HEK293 (cell line): ENCODE results near the gene RALGAPA1.

Source experiments
- CTCF ChIA-PET: fragments of 350-600 bp; formaldehyde crosslinking; extraction: SDS; loops from one replicate; lab custom pipeline; 2021; ENCODE audit warnings: antibody characterized with exemption; lab: Yijun Ruan, JAX
- POLR2A ChIA-PET: fragments of 300-600 bp; formaldehyde crosslinking; extraction: SDS; loops from one replicate; lab custom pipeline; 2020; ENCODE audit warnings: antibody characterized with exemption, inconsistent platforms; lab: Yijun Ruan, JAX
- H3K27ac ChIP-seq: fragments of 200-500 bp; sonication (Bioruptor generic); 2 replicates; pipeline ENCODE4 v1.5.1; 2014; ENCODE audit warnings: low read depth, low read length, control low read depth, inconsistent platforms; ENCODE audit errors: extremely low read depth
- H3K36me3 ChIP-seq, 2 experiments: fragments of 200-500 bp in 1 of 2; sonication (Bioruptor generic) in 1 of 2; 1 replicate in 1 of 2; 2 replicates in 1 of 2; pipeline ENCODE4 v1.5.1; 2014 to 2017; ENCODE audit warnings: inconsistent platforms in 2 of 2, low read length in 2 of 2; ENCODE audit not compliant: control insufficient read depth in 2 of 2, insufficient read depth in 1 of 2
- H3K4me1 ChIP-seq: fragments of 200-500 bp; sonication (Bioruptor generic); 2 replicates; pipeline ENCODE4 v1.5.1; 2014; ENCODE audit warnings: mild to moderate bottlenecking, low read length, inconsistent platforms; ENCODE audit not compliant: control insufficient read depth, insufficient read depth
- H3K4me3 ChIP-seq: 2 replicates; pipeline ENCODE4 v1.5.1; 2011; ENCODE audit warnings: low read depth, mild to moderate bottlenecking, control low read depth, low read length, moderate library complexity
- H3K9me3 ChIP-seq: fragments of 200-500 bp; sonication (Bioruptor generic); 2 replicates; pipeline ENCODE4 v1.5.1; 2014; ENCODE audit warnings: low read depth, low read length, inconsistent platforms; ENCODE audit not compliant: control insufficient read depth, insufficient read depth
- EGR2 ChIP-seq: fragments of 450-650 bp; formaldehyde crosslinking; IDR thresholded peaks from 2 replicates; pipeline ENCODE4 v1.5.1; 2016; ENCODE audit warnings: low read depth, missing biosample characterization, missing genetic modification characterization
- GFI1B ChIP-seq: fragments of 450-650 bp; formaldehyde crosslinking; IDR thresholded peaks from 2 replicates; pipeline ENCODE4 v1.5.1; 2016; ENCODE audit warnings: missing biosample characterization, missing genetic modification characterization
- GLI2 ChIP-seq: fragments of 450-650 bp; formaldehyde crosslinking; IDR thresholded peaks from 2 replicates; pipeline ENCODE4; 2017; ENCODE audit warnings: missing biosample characterization, missing genetic modification characterization, low read depth, borderline replicate concordance
- GLI4 ChIP-seq: fragments of 450-650 bp; formaldehyde crosslinking; IDR thresholded peaks from 2 replicates; pipeline ENCODE4 v1.5.1; 2016; ENCODE audit warnings: missing biosample characterization, missing genetic modification characterization
- HOXD13 ChIP-seq: sonication (generic); formaldehyde crosslinking; IDR thresholded peaks from 2 replicates; pipeline ENCODE4 v1.8.0; 2022; ENCODE audit warnings: missing genetic modification reagents, borderline replicate concordance
- KLF1 ChIP-seq: fragments of 450-650 bp; formaldehyde crosslinking; IDR thresholded peaks from 2 replicates; pipeline ENCODE4 v1.5.1; 2016; ENCODE audit warnings: missing biosample characterization, missing genetic modification characterization
- KLF10 ChIP-seq: fragments of 450-650 bp; IDR thresholded peaks from 2 replicates; pipeline ENCODE4 v1.5.1; 2018; ENCODE audit warnings: missing biosample characterization, mild to moderate bottlenecking, missing genetic modification characterization
- YY1 ChIP-seq: fragments of 450-650 bp; formaldehyde crosslinking; IDR thresholded peaks from 2 replicates; pipeline ENCODE4 v1.5.1; 2018; ENCODE audit warnings: missing biosample characterization, missing genetic modification characterization
- ZBTB48 ChIP-seq: fragments of 450-650 bp; formaldehyde crosslinking; IDR thresholded peaks from 2 replicates; pipeline ENCODE4 v1.5.1; 2016; ENCODE audit warnings: missing biosample characterization, missing genetic modification characterization
- ZEB2 ChIP-seq: fragments of 450-650 bp; formaldehyde crosslinking; IDR thresholded peaks from 2 replicates; pipeline ENCODE4 v1.5.1; 2016; ENCODE audit warnings: missing biosample characterization, missing genetic modification characterization
- ZFP3 ChIP-seq: fragments of 450-650 bp; formaldehyde crosslinking; IDR thresholded peaks from 2 replicates; pipeline ENCODE4 v1.5.1; 2016; ENCODE audit warnings: low read depth, missing biosample characterization, missing genetic modification characterization
- ZNF221 ChIP-seq: fragments of 450-650 bp; formaldehyde crosslinking; IDR thresholded peaks from 2 replicates; pipeline ENCODE4 v1.5.1; 2017; ENCODE audit warnings: missing biosample characterization, missing genetic modification characterization, borderline replicate concordance
- ZNF311 ChIP-seq: fragments of 450-650 bp; formaldehyde crosslinking; IDR thresholded peaks from 2 replicates; pipeline ENCODE4 v1.5.1; 2017; ENCODE audit warnings: missing biosample characterization, missing genetic modification characterization, borderline replicate concordance
- ZNF37A ChIP-seq: fragments of 450-650 bp; IDR thresholded peaks from 2 replicates; pipeline ENCODE4 v1.5.1; 2018; ENCODE audit warnings: missing biosample characterization, missing genetic modification characterization
- ZNF423 ChIP-seq: fragments of 450-650 bp; formaldehyde crosslinking; IDR thresholded peaks from 2 replicates; pipeline ENCODE4 v1.5.1; 2016; ENCODE audit warnings: missing biosample characterization, missing genetic modification characterization
- ZNF433 ChIP-seq: fragments of 450-650 bp; formaldehyde crosslinking; IDR thresholded peaks from 2 replicates; pipeline ENCODE4 v1.5.1; 2016; ENCODE audit warnings: missing biosample characterization, missing genetic modification characterization, low read depth
- ZNF610 ChIP-seq: fragments of 450-650 bp; formaldehyde crosslinking; IDR thresholded peaks from 2 replicates; pipeline ENCODE4 v1.5.1; 2016; ENCODE audit warnings: missing biosample characterization, missing genetic modification characterization, borderline replicate concordance
- ZNF623 ChIP-seq: fragments of 450-650 bp; formaldehyde crosslinking; IDR thresholded peaks from 2 replicates; pipeline ENCODE4 v1.5.1; 2016; ENCODE audit warnings: missing biosample characterization, missing genetic modification characterization
- ZNF629 ChIP-seq: fragments of 450-650 bp; formaldehyde crosslinking; IDR thresholded peaks from 2 replicates; pipeline ENCODE4 v1.5.1; 2017; ENCODE audit warnings: missing biosample characterization, missing genetic modification characterization
- ZNF654 ChIP-seq: fragments of 450-650 bp; formaldehyde crosslinking; IDR thresholded peaks from 2 replicates; pipeline ENCODE4 v1.5.1; 2016; ENCODE audit warnings: low read depth, missing biosample characterization, missing genetic modification characterization
- ZNF707 ChIP-seq: fragments of 450-650 bp; formaldehyde crosslinking; IDR thresholded peaks from 2 replicates; pipeline ENCODE4 v1.5.1; 2016; ENCODE audit warnings: missing biosample characterization, missing genetic modification characterization
- ZNF837 ChIP-seq: fragments of 450-650 bp; formaldehyde crosslinking; IDR thresholded peaks from 2 replicates; pipeline ENCODE4 v1.5.1; 2016; ENCODE audit warnings: missing biosample characterization, missing genetic modification characterization
- ZNF843 ChIP-seq: fragments of 450-650 bp; formaldehyde crosslinking; IDR thresholded peaks from 2 replicates; pipeline ENCODE4 v1.5.1; 2016; ENCODE audit warnings: missing biosample characterization, missing genetic modification characterization
- TF ChIP-seq, protein P1 (sequence below): fragments of 450-650 bp; formaldehyde crosslinking; IDR thresholded peaks from 2 replicates; pipeline ENCODE4 v1.5.1; 2016; ENCODE audit warnings: missing biosample characterization, missing genetic modification characterization
- TF ChIP-seq, protein P2 (sequence below): fragments of 450-650 bp; formaldehyde crosslinking; IDR thresholded peaks from 2 replicates; pipeline ENCODE4 v1.5.1; 2017; ENCODE audit warnings: missing biosample characterization, missing genetic modification characterization
- TF ChIP-seq, protein P3 (sequence below): fragments of 450-650 bp; formaldehyde crosslinking; IDR thresholded peaks from 2 replicates; pipeline ENCODE4 v1.5.1; 2016; ENCODE audit warnings: missing biosample characterization, missing genetic modification characterization
- TF ChIP-seq, protein P4 (sequence below): fragments of 450-650 bp; formaldehyde crosslinking; IDR thresholded peaks from 2 replicates; pipeline ENCODE4 v1.5.1; 2016; ENCODE audit warnings: missing biosample characterization, missing genetic modification characterization

The RALGAPA1 gene

GRCh38 chr14:35506461-35506860, 302.6 kb downstream of the RALGAPA1 start (continued):
- TF ChIP-seq, protein P1, sequence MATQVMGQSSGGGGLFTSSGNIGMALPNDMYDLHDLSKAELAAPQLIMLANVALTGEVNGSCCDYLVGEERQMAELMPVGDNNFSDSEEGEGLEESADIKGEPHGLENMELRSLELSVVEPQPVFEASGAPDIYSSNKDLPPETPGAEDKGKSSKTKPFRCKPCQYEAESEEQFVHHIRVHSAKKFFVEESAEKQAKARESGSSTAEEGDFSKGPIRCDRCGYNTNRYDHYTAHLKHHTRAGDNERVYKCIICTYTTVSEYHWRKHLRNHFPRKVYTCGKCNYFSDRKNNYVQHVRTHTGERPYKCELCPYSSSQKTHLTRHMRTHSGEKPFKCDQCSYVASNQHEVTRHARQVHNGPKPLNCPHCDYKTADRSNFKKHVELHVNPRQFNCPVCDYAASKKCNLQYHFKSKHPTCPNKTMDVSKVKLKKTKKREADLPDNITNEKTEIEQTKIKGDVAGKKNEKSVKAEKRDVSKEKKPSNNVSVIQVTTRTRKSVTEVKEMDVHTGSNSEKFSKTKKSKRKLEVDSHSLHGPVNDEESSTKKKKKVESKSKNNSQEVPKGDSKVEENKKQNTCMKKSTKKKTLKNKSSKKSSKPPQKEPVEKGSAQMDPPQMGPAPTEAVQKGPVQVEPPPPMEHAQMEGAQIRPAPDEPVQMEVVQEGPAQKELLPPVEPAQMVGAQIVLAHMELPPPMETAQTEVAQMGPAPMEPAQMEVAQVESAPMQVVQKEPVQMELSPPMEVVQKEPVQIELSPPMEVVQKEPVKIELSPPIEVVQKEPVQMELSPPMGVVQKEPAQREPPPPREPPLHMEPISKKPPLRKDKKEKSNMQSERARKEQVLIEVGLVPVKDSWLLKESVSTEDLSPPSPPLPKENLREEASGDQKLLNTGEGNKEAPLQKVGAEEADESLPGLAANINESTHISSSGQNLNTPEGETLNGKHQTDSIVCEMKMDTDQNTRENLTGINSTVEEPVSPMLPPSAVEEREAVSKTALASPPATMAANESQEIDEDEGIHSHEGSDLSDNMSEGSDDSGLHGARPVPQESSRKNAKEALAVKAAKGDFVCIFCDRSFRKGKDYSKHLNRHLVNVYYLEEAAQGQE (tag by site-specific recombination), result no peak
- TF ChIP-seq ZNF654 (tag by site-specific recombination) (no peak), ZNF423 (tag by site-specific recombination) (no peak), ZNF610 (tag by site-specific recombination) (no peak), HOXD13 (CRISPR knock-in tag) (no peak)
- TF ChIP-seq, protein P2, sequence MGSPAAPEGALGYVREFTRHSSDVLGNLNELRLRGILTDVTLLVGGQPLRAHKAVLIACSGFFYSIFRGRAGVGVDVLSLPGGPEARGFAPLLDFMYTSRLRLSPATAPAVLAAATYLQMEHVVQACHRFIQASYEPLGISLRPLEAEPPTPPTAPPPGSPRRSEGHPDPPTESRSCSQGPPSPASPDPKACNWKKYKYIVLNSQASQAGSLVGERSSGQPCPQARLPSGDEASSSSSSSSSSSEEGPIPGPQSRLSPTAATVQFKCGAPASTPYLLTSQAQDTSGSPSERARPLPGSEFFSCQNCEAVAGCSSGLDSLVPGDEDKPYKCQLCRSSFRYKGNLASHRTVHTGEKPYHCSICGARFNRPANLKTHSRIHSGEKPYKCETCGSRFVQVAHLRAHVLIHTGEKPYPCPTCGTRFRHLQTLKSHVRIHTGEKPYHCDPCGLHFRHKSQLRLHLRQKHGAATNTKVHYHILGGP (tag by site-specific recombination), result no peak

DNA sequence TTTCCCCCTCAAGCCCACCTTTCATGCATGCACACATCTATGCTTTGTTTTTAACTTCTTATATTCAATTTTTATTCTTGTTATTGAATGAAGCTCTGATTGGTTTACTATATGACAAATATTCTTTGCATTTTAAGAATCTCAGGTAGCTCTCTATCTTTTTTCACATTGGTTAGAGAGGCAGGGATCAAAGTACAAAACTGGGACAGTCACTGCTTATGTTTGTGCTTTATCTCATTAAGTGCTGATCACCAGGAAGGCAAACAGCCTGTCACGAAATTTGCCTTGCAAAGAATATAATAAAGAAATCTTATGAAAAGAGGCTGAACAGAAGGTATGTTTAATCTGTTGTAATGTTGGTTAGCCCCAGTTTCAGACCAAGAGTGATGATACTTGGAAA, 304.8 kb downstream of the RALGAPA1 start:
- POLR2A ChIA-PET, result no interaction called here
- Histone ChIP-seq H3K4me1 (no peaks in the 10 kb centered on the region), H3K4me3 (no peak overlapping the region), H3K9me3 (no peaks in the 10 kb centered on the region), H3K36me3 (no peaks in the 10 kb centered on the region), H3K27ac (no peak overlapping the region)
- TF ChIP-seq YY1 (tag by site-specific recombination) (no peak), KLF1 (no peak), ZFP3 (no peak), ZNF433 (tag by site-specific recombination) (no peak), ZNF221 (no peak), ZNF623 (no peak), ZNF629 (no peak), ZNF837 (no peak), GLI4 (tag by site-specific recombination) (no peak)
- TF ChIP-seq, protein P3, sequence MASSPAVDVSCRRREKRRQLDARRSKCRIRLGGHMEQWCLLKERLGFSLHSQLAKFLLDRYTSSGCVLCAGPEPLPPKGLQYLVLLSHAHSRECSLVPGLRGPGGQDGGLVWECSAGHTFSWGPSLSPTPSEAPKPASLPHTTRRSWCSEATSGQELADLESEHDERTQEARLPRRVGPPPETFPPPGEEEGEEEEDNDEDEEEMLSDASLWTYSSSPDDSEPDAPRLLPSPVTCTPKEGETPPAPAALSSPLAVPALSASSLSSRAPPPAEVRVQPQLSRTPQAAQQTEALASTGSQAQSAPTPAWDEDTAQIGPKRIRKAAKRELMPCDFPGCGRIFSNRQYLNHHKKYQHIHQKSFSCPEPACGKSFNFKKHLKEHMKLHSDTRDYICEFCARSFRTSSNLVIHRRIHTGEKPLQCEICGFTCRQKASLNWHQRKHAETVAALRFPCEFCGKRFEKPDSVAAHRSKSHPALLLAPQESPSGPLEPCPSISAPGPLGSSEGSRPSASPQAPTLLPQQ (tag by site-specific recombination), result no peak
- CTCF ChIA-PET, result no interaction called here

GRCh38 chr14:35503646-35504045, 305.4 kb downstream of the RALGAPA1 start:
- POLR2A ChIA-PET, result no interaction called here
- CTCF ChIA-PET, result no interaction called here
- H3K4me3 ChIP-seq, result no peak overlapping the region
- no peaks in the 10 kb centered on the region for H3K36me3 ChIP-seq
- H3K9me3 ChIP-seq, result no peaks in the 10 kb centered on the region
- no peaks in the 10 kb centered on the region for H3K4me1 ChIP-seq
- H3K27ac ChIP-seq, result no peak overlapping the region
- TF ChIP-seq, protein P4, sequence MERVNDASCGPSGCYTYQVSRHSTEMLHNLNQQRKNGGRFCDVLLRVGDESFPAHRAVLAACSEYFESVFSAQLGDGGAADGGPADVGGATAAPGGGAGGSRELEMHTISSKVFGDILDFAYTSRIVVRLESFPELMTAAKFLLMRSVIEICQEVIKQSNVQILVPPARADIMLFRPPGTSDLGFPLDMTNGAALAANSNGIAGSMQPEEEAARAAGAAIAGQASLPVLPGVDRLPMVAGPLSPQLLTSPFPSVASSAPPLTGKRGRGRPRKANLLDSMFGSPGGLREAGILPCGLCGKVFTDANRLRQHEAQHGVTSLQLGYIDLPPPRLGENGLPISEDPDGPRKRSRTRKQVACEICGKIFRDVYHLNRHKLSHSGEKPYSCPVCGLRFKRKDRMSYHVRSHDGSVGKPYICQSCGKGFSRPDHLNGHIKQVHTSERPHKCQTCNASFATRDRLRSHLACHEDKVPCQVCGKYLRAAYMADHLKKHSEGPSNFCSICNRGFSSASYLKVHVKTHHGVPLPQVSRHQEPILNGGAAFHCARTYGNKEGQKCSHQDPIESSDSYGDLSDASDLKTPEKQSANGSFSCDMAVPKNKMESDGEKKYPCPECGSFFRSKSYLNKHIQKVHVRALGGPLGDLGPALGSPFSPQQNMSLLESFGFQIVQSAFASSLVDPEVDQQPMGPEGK (tag by site-specific recombination), result no peak
- TF ChIP-seq ZEB2 (tag by site-specific recombination), result no peak
- TF ChIP-seq ZBTB48 (tag by site-specific recombination), result no peak
- TF ChIP-seq ZNF623, result no peak
- TF ChIP-seq EGR2, result no peak
- no peak for TF ChIP-seq KLF10 (tag by site-specific recombination)
- TF ChIP-seq, protein P3 (tag by site-specific recombination), result no peak
- no peak for TF ChIP-seq ZNF843
- TF ChIP-seq ZNF311 (tag by site-specific recombination), result no peak
- TF ChIP-seq ZNF707 (tag by site-specific recombination), result no peak
- TF ChIP-seq GLI2, result no peak
- no peak for TF ChIP-seq GFI1B (tag by site-specific recombination)
- TF ChIP-seq ZNF37A (tag by site-specific recombination), result no peak
